ENCODE data around the gene PRR3.

GRCh38 chr6:30601436-30601814 is 44.3 kb downstream of the PRR3 start:
- TF ChIP-seq GATA1 (IDR thresholded peaks at IDR 0.05; ENCODE audit: low read depth, low read length), result no peak
- no peak for TF ChIP-seq POLR2A (IDR thresholded peaks at IDR 0.05; ENCODE audit: low read length)

Measured in erythroblast (primary cell).